ENCODE data around the gene TLK1. TPM values are rescaled to one million over a fixed set of nuclear protein-coding genes. Genes with fewer than 3 reads are reported as not detected.
"Not testable (repeated sequence)": the region's sequence is repeated elsewhere in the genome, so short reads cannot be mapped to it uniquely, and the experiment has no call there.

The TLK1 gene
- total RNA-seq, 1 donor from 2014 or later, result 69.6 TPM

DNA sequence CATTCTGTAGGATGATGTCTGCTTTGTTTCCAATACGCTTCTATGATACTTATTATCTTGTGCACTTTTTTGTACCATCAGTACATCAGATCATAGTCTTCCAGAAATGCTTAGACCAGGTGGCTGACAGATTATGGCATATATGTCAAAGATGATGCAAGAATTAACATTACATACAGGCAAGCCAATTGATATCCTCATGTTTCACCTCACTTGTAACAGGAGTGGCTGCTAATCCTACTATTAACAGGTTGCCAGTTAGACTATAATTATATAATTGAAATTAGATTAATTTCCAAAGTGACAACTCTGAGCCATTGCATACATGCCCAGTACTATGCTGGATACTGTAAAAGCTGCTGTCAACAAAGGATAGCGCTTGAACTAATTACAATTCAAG is 77.2 kb downstream of the TLK1 start:
- no peak for DNase-seq (ENCODE audit: low spot score)

DNA sequence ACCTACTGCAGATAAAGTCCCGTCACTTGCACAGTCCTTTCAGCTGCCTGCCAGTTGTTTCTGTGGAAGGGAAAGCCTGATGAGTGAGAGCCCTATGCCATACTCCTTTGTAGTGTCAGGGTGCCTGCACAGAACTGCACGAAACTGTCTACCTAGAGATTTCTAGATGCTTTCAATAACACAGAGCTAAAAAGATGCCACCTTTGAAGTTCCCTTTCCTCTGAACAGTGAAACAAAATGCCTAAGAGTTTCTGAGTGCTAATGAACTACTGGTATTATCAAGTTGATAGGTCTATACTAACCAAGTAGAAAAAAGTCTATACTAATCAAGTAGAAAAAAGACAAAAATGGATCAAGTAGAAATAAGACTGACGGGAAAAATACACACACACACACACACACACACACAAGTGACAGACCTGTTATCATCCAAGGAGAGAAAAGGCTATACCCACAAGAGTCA is 79.0 kb downstream of the TLK1 start:
- no peak for DNase-seq (ENCODE audit: low spot score)

DNA sequence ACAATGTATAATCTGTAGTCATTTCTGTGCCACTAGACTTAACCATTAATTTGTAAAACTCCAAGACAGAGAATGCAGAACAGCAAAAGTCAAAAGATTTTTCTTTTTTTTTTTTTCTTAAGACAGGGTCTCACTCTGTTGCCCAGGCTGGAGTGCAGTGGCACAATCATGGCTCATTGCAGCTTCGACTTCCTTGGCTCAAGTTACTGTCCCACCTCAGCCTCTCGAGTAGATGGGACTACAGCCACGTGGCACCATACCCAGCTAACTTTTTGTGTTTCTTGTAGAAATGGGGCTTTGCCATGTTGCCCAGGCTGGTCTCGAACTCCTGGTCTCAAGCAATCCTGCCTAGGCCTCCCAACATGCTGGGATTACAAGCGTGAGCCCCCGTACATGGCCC is 80.1 kb downstream of the TLK1 start:
- no peak for DNase-seq (ENCODE audit: low spot score)

DNA sequence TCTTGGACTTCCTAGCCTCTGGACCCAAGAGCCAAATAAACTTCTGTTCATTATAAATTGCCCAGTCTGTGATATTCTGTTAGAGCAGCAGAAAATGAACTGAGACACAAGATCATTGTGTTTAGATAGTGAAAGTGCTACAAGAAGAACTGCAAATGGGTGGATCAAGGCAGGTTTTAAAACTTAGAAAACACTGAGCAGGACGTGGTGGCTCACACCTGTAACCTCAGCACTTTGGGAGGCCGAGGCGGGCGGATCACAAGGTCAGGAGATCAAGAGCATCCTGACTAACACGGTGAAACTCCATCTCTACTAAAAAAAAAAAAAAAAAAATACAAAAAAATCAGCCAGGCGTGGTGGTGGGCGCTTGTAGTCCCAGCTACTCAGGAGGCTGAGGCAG is 84.3 kb downstream of the TLK1 start:
- DNase-seq (ENCODE audit: low spot score), result not testable (repeated sequence)

DNA sequence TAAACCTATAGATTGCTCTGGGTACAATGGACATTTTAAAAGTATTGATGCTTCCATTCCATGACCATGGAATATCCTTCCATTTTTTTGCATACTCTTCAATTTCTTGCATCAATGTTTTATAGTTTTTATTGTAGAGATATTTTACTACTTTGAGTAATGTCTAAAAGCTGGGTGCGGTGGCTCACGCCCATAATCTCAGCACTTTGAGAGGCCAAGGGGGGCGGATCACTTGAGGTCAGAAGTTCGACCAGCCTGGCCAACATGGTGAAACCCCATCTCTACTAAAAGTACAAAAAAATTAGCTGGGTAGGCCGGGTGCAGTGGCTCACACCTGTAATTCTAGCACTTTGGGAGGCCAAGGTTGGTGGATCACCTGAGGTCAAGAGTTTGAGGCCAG is 88.5 kb downstream of the TLK1 start:
- no peak for DNase-seq (ENCODE audit: low spot score)

DNA sequence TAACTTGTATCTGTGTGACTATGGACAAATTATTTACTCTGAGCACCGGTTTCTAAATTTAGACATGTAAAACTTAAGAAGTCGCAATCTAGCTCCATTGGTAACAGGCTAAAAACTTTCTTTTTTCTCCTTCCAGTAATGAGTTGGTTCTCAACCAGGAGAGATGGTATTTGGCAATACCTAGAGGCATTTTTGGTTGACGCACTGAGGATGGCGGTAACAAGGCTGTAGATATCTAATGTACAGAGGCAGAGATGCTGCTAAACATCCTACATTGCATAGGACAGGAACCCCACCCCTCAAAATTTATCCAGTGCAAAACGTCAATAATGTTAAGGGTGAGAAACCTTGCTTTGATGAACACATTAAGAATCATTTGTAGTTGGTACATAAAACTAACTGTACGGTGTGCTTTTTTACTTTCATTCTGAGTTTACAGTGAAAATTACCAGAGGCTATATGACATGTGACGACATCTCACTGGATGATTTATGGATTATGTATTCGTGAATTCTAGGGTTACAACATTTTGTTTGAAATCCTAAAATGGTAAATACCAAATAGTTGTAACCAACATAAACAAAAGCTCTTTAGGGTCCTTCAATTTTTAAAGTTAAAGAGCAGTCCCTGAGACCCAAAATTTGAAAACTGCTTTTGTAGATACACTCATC is 91.3 kb downstream of the TLK1 start:
- no peak for DNase-seq (ENCODE audit: low spot score)

DNA sequence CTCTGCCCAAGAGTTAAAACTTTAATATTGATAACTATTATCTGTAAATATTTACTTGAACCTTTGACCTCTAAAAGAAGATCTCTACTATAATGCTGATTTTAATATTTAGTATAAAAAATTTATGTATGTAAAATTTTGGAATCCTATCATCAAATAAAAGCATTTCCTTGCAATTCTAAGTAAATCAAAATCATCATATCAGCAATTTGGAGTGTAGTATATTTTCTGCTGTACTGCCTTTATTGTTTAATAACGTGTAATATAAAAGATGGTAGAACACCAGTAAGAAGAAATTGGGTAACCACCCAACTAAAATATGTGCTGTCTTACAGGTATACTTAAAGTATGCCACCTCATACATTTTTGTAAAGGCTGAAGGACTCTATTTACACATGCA is 94.6 kb downstream of the TLK1 start:
- DNase-seq (ENCODE audit: low spot score), result no peak

DNA sequence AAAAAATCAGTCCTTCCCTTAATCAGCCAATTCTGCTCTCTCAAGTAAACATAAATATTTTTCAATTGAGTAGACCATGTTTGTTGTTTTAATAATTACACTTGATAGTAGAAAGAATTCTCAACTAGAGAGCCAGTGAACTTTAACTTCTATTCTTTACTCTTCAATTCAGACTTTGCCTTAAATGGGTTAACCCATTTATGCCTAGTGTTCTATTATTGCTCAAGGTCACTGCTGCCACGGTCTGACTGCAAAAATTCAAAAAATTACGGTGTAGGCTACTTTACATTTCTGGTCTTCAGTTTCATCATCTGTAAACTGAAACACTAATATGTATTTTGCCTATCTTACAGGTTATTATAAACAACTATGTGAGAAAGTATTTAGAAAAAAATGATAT is 103.1 kb downstream of the TLK1 start:
- DNase-seq (ENCODE audit: low spot score), result no peak

DNA sequence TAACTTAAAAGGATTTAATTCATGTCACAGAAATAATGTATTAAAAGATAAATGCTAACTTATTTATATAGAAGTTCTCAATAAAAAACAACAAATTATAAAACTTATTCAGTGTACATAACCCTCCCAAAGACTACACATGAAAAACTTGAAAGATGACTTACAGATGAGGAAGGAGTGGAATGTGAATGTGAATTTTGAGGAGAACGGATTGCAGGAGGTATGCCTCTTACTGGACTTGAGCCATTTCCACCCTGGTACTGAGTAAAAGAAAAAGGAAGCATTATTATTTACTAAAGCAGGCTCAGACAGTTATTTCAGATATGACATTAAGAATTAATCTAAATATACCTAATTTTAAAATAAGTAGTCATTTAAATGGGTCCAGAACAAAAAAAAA is 104.4 kb downstream of the TLK1 start:
- DNase-seq (ENCODE audit: low spot score), result no peak

DNA sequence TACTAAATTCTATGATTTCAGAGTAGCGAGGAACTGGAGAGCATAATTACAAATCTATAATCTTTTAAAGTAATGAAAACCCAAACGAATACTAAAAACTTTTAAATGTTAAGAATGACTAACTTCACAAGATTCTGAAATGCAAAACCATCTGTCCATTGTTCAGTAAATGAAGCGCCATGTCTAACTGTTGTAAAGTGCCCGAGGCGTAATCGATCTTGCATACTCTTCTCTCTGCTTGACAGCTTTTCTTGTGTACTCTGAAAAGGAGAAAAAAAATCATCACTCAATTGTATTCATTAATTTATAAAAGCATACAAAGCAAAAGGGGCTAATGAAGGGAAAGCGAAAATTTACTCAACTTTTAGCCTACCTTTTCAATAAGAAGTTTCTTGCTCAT is 111.0 kb downstream of the TLK1 start:
- no peak for DNase-seq (ENCODE audit: low spot score)

DNA sequence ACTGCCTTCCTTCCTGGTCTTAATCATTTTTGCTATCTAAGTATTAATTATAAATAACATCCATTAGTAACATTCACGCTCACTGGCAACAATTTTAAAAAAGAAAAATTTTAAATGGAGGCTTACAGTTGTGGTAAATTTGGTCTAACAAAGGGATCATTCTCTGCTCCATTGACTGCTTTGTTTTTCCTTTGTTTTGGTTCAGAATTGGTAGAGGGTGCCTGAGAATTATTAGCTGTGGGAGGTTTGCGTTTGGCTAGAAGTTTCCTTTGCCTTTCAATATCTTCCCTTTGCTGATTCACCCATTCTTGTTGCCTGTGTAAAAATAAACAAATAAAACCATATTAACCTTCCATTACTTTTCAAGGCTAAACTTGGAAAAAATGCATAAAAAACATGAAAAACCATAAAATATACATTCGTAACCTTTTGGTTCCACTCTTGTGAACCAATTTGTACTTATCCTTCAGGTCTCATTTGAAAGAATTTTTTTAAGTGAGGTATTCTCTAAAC is 114.6 kb downstream of the TLK1 start:
- DNase-seq (ENCODE audit: low spot score), result no peak

DNA sequence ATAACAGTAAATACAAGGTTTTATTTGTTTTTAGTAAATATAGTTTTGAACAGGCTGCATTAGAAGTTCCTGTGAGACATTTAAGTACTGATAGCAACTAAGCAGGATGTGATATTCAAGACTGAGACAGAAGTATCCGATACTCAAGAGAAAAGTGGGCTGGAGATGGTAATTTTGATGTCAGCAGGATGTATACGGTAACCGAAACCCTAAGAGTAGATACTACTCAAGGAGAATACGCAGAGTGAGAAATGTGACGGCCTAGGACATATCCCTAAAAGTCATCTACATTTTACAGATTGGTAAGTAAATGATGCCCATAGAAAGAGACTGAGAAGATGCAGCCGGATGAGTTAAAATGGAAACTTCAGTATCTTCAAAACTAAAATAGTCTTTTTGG is 116.3 kb downstream of the TLK1 start:
- DNase-seq (ENCODE audit: low spot score), result no peak

DNA sequence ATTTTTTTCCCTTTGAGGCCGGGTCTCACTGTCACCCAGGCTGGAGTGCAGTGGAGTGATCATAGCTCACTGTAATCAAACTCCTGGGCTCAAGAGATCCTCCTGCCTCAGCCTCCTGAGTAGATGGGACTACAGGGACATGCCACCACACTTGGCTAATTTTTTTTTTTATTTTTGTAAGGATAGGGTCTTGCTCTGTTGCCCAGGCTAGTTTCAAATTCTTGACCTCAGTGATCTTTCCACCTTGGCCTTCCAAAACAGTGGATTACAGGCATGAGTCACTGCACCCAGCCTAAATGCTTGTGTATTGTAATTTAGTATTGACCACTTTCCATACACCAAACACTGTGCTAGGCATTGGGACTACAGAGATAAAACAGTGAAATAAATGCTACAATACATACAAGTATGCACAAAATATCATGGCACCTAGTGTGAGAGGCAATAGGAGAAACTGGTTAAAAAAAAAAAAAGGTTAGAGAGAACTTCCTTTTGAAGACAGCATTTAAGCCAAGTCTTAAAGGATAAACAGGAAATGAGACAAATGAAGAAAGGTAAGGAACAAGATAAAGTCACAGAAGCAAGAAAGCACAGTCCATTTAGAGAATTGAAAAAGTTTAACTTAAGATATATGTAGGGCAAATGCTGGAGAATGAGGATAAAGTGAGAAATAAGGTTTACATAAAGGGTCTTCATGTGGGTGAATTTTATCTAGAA is 118.3 kb downstream of the TLK1 start:
- DNase-seq (ENCODE audit: low spot score), result no peak

DNA sequence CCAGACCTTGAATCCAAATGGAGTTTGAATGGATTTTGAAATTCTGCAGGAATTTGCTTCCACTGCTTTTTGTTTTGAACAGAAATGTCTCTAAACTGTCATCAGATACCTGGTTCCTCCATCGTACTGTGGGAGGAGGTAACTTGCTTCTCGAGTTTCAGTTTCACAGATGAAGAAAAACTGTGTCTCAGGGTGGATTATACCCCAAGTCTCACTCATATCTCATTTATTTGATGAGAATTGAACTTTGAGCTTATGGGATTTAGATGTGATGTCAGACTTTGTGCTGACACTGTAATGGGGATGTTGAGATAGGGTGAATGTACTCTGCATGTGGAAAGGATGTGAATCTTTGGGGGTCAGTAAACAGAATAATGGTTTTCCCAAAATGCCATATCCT is 124.2 kb downstream of the TLK1 start:
- DNase-seq (ENCODE audit: low spot score), result no peak

DNA sequence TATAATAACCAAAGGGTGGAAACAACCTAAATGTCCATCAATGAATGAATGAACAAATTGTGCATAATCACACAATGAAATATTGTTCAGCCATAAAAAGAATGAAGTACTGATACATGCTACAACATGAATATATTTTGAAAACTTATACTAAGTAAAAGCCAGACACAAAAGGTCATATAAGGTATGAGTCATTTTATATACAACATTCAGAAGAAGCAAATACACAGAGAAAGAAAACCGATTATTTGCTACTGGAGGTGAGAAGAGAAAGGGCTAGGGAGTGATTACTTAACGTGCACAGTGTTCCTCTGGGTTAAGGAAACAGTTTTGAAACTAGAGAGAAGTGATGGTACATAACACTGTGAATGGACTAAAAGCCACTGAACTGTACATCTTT is 126.4 kb downstream of the TLK1 start:
- DNase-seq (ENCODE audit: low spot score), result no peak

DNA sequence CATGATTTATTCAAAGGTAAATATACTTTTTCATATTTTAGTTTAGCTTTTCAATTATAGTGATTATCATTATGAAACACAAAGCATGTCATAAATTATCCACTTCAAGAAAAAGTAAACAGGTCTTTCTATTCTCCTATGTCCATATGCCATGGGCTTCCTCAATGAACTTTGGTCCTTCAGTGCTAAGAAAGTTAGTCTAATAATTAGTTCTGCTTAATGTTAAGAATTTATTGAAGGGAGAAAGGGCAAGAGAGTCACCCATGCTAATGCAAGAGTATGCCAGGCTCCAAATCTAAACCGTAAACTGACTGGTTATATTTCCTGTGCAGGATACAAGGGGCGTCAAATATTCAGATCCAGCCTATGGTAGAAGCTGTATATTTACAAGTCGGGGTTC is 135.5 kb downstream of the TLK1 start:
- no peak for DNase-seq (ENCODE audit: low spot score)

DNA sequence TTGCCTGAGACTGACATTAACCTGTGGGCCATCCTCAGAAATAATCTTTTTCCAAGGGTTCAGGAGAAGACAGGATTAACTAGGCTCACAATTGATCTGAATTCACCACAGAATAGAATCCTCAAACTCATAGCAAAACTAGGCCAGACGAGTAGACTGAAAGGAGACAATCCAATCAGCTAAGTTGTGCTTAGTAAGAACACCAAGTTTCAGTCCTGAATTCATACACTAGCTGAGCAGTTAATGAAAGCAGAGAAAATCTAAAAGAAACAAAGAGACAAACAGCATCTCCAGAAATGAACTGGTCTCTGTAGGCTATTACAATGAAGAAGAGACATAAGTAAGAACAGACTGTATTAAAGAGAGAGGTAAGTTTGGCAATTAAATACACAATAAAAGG is 142.2 kb downstream of the TLK1 start:
- DNase-seq (ENCODE audit: low spot score), result no peak

DNA sequence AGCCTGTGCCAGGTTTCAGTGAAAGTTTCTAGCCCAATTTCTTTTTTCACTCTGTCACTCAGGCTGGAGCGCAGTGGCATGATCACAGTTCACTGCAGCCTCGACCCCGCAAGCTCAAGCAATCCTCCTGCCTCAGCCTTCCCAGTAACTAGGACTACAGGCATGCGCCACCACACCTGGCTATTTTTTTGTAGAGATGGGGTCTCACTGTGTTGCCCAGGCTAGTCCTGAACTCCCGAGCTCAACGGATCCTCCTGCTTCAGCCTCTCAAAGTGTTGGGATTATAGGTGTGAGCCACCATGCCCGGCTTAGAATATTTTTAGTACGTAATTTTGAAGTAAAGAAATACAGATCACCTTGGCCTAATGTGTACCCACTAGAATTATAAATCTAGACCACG is 144.6 kb downstream of the TLK1 start:
- DNase-seq (ENCODE audit: low spot score), result no peak

DNA sequence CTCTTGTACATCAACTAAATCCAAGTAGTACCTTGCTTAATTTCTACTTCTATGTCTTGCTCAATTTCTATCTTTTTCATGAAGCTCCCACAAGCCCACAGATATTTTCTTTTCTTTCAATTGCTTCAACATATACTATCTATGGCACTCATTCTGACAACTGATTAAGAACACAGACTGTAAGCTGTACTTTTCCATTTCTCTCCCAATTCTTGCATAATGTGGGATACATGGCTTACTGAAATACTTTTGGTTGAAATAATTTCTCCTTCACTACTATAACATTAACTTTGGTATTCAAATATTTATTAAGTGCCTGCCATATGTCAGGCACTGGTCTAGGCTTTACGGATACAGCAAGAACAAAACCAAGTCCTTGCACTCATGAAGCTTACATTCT is 146.8 kb downstream of the TLK1 start:
- DNase-seq (ENCODE audit: low spot score), result no peak

DNA sequence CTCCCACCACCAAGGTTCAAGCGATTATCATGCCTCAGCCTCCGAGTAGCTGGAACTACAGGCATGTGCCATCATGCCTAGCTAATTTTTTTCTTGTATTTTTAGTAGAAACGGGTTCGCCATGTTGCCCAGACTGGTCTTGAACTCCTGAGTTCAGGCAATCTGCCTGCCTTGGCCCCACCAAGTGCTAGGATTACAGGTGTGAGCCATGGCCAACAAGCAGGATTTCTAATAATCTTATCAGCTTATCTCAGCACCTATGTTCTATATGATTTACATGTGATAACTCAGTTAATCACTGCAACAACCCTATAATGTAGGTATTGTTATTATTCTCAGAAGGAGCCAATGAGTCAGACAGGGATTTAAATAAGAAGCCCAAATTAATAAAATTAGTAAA is 151.3 kb downstream of the TLK1 start:
- no peak for DNase-seq (ENCODE audit: low spot score)

DNA sequence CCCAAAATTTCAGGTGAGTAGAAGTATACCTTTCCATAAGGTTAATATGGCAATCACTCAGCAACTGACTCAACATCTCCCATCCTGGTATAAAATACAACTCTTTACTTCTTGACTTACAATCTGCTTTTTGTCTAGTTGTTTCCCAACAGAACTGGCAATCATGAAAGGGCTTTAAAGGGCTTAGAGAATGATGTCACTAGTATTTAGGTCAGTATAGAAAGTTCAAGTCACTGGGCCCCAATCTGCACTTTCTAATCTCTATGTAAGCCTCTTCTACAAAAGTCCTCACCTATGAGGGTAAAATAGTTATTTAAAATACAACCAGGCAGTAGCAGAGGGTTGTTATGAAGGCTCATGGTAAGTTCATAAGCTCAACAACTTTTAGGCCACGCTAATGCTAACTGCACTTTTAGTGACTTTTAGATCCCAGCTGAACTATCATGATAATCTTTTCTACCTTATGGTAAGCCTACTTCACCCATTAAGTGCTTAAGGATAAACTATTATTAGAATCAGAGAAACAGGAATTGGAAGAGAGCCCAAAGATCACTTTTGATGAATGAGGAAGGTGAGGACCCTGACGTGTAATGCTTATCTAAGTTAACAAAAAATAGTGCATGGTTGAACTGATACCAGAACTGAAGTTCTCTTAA is 152.0 kb downstream of the TLK1 start:
- no peak for DNase-seq (ENCODE audit: low spot score)

DNA sequence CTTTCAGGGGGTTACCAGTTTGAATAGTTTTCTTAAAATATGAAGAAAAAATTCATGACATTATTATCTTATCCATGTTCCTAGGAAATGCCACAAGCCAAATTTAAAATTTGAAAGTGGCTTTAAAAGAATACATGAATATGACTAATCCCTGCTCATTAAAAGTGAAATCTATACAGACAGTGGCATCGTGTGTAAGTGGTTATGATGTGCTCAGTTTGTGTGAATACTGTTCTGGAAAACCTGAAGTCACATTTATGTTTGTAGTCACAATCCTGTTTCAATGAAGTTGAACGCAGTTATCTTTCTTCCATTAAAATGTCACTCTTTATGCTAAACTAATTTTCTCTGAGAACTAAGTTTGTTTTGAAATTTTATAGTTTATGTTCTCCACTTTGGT is 155.9 kb downstream of the TLK1 start:
- no peak for DNase-seq (ENCODE audit: low spot score)

DNA sequence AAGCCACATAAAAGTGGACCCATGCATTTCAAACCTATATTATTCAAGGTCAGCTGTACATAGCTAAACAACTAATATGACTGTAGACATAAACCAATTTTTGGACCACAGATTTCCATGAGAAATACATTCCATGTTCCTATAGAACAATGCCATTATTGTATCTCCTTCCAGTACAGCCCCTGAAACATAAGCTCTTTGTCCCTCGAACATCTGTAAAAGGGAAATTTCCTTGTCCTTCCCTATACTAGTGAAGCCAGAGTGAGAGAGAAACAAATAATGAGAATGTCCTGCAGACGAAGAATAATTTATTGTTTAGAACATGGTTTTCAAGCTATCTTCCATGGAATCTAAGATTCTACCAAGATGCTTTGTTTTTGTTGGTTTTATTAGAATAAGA is 156.3 kb downstream of the TLK1 start:
- no peak for DNase-seq (ENCODE audit: low spot score)

Data from ureter (tissue), 1 donor.